Mammary epithelial cell (primary cell): Measurements from ENCODE around the gene IGDCC3.

Experiments used
- CTCF ChIP-seq, 2 donors: IDR thresholded peaks in 1 of 2; conservative IDR thresholded peaks in 1 of 2; 2 replicates each; pipeline ENCODE4 v1.5.1; 2011 to 2012; ENCODE audit warnings: inconsistent platforms in 2 of 2, low read length in 2 of 2, mild to moderate bottlenecking in 2 of 2, control low read depth in 1 of 2, low read depth in 1 of 2; ENCODE audit not compliant: insufficient read depth in 1 of 2; ENCODE audit errors: extremely low read depth in 1 of 2
- EZH2 ChIP-seq: IDR thresholded peaks from 2 replicates; pipeline ENCODE4 v1.6.1; 2012; ENCODE audit warnings: low read length, inconsistent platforms, borderline replicate concordance

- TF ChIP-seq CTCF (conservative IDR thresholded peaks at IDR 0.05 in 1 of 2, IDR thresholded peaks at IDR 0.05 in 1 of 2; ENCODE audit: extremely low read depth in 1 of 2, insufficient read depth in 1 of 2, low read depth in 1 of 2, low read length in 2 of 2): no peak
- no peak for TF ChIP-seq EZH2
These were observed 12.6 kb upstream of the IGDCC3 start for GRCh38 chr15:65390447-65390846.
